ENCODE measurements around the gene AMPD2.
"Not testable (repeated sequence)": the region's sequence is repeated elsewhere in the genome, so short reads cannot be mapped to it uniquely, and the experiment has no call there.

AMPD2 gene

DNA sequence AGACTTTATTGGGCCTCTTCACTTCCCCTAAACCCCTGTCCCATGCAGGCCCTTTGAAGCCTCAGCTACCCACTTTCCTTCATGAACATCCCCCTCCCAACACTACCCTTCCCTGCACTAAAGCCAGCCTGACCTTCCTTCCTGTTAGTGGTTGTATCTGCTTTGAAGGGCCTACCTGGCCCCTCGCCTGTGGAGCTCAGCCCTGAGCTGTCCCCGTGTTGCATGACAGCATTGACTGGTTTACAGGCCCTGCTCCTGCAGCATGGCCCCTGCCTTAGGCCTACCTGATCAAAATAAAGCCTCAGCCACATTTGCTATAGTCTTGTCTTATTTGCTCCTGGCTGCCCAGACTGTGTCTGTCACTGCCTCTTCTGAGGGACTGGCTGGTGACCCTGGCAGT, 41.8 kb downstream of the AMPD2 start:
- H3K9me3 Mint-ChIP-seq: no peaks in the 10 kb centered on the region
- H3K4me3 Mint-ChIP-seq: no peak overlapping the region
- no peaks in the 10 kb centered on the region for H3K27me3 Mint-ChIP-seq
- no peaks in the 10 kb centered on the region for H3K36me3 Mint-ChIP-seq (ENCODE audit: low read depth)
- H3K27ac Mint-ChIP-seq: no peak overlapping the region
- H3K4me1 Mint-ChIP-seq: peaks cover 2% of the 10 kb centered on the region
- ATAC-seq: no peak
- DNase-seq: no peak

DNA sequence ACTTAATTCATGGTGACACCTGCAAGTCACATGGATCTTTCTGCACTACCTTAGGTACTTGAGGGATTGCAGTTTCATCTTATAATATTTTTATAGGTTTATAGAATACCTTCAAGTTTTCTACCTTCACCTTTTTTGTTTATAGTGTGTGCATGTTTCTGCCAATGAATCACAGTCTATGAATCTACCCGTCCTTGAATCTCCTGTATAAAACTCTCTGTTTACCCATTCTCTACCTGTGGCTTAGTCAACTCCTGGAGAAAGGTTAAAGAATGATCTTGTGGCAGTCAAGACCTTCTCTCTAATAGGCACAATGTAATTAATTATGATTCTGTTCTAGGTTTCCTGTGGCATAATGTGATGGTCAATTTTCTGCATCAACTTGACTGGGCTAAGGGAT, 45.0 kb downstream of the AMPD2 start:
- no peak overlapping the region for H3K27ac Mint-ChIP-seq
- no peaks in the 10 kb centered on the region for H3K27me3 Mint-ChIP-seq
- H3K4me3 Mint-ChIP-seq: no peak overlapping the region
- no peaks in the 10 kb centered on the region for H3K9me3 Mint-ChIP-seq
- ATAC-seq (no peak), DNase-seq (no peak)
- H3K36me3 Mint-ChIP-seq (ENCODE audit: low read depth): no peaks in the 10 kb centered on the region
- peaks cover 16% of the 10 kb centered on the region for H3K4me1 Mint-ChIP-seq

DNA sequence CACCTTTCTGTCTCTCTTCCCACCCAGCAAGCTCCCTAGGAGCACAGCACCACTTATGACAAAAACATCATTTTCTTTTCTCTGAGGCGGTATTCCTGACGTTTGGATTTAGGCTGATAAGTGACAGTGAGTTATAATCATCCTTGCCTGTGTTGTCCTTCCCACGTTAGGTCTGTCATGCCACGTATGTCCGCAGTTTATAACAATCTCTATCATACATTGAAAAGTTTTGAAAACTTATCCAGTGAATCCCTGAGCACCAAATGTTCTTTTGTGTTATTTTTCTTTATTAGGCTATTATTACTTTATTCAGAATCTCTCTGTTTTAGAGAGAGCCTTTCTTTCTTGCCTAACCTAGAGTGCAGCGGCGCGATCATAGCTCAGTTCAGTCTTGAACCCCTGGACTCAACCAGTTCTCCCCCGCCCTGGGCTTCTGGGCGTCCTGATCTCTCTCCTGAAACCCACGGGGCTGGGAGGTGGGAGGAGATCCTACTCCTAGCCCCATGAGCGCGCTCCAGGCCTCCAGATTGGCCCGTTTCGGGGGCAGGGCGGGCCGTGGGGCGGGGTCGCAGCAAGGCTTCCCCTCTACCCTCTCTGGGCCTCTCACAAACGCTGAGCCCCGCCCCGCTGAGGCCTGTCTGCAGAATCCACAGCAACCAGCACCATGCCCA, 48.0 kb downstream of the AMPD2 start, which contains the start of gene GSTM2:
Gene GSTM2, plus strand, starts transcription at position 606 of the 671 bp plus-strand sequence. Its CDS starts 59 bp downstream, at position 665.
- H3K27me3 Mint-ChIP-seq: no peaks in the 10 kb centered on the region
- DNase-seq (peak; percentile 85), ATAC-seq (peak; percentile 99)
- peak within 1 kb of the TSS; percentile 67 for H3K4me3 Mint-ChIP-seq
- no peak within 1 kb of the TSS for H3K27ac Mint-ChIP-seq
- peaks cover 21% of the 10 kb centered on the region for H3K4me1 Mint-ChIP-seq
- H3K36me3 Mint-ChIP-seq (ENCODE audit: low read depth): no peaks in the 10 kb centered on the region
- H3K9me3 Mint-ChIP-seq: no peaks in the 10 kb centered on the region

DNA sequence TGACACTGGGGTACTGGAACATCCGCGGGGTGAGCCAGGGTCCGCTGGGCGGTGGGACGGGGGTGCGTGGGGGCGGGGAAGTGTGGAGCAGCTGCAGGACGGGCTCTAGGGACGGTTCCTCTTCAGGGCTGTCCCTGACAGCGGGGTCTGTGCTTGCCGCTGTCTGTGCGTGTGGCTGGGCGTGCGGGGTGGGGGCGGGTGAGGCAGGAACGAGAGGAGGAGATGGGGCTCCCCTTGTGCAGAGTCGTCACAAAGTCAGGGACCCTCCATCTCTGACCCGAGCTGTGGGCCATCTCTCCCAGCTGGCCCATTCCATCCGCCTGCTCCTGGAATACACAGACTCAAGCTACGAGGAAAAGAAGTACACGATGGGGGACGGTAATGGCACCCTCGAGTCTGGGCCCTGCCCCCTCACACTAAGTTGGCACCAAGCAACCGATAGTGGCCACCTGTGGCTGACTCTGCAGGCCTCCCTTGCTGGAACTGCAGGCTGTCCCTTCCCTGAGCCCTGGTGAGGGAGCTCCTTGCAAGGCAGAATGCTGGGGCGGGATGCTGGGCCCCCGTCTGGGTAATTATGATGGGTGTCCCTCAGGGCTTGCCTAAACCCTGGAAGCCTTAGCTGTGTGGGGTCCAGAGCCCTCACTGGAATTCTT, 48.6 kb downstream of the AMPD2 start:
- Mint-ChIP-seq H3K27ac (no peak overlapping the region), H3K4me1 (peaks cover 21% of the 10 kb centered on the region), H3K9me3 (no peaks in the 10 kb centered on the region), H3K36me3 (ENCODE audit: low read depth) (no peaks in the 10 kb centered on the region), H3K27me3 (no peaks in the 10 kb centered on the region), H3K4me3 (peak overlapping the region; percentile 67)
- no peak for ATAC-seq
- no peak for DNase-seq

DNA sequence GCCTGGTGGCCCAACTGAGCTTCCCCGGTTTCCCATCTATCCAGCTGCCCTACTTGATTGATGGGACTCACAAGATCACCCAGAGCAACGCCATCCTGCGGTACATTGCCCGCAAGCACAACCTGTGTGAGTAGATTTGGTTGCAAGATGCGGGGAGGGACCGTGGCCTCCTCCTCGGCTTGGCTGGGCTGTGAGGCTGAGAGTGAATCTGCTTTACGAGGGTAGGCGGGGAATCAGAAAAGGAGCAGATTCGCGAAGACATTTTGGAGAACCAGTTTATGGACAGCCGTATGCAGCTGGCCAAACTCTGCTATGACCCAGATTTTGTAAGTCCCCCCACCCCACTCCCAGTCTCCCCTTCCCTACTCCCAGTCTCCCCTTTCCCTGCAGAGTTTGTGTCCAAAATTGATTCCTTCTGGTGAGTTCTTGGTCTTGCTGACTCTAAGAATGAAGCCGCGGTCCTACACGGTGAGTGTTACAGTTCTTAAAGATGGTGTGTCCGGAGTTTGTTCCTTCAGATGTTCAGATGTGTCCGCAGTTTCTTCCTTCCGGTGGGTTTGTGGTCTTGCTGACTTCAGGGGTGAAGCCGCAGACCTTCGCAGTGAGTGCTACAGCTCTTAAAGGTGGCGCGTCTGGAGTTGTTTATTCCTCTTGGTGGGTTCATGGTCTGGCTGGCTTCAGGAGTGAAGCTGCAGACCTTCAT, 49.8 kb downstream of the AMPD2 start:
- H3K27me3 Mint-ChIP-seq: no peaks in the 10 kb centered on the region

DNA sequence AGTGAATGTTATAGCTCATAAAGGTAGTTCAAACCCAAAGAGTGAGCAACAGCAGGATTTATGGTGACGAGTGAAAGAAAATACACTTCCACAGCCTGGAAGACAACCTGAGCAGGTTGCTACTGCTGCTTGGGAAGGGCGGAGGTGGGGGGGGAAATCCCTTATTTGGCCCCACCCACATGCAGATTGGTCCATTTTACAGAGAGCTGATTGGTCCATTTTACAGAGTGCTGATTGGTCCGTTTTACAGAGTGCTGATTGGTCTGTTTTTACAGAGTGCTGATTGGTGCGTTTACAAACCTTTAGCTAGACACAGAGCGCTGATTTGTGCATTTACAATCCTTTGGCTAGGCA, 50.3 kb downstream of the AMPD2 start:
- not testable (repeated sequence) for DNase-seq; ATAC-seq; H3K27me3 Mint-ChIP-seq; H3K9me3 Mint-ChIP-seq; H3K36me3 Mint-ChIP-seq (ENCODE audit: low read depth)
- Mint-ChIP-seq H3K4me3 (peak overlapping the region; percentile 44), H3K27ac (peak overlapping the region; percentile 4), H3K4me1 (peaks cover 21% of the 10 kb centered on the region)

More for the DNA sequence above, 49.8 kb downstream of the AMPD2 start:
- H3K27ac Mint-ChIP-seq: peak overlapping the region; percentile 4
- H3K4me3 Mint-ChIP-seq: peak overlapping the region; percentile 44
- DNase-seq (peak; percentile 24), ATAC-seq (no peak)
- peaks cover 21% of the 10 kb centered on the region for H3K4me1 Mint-ChIP-seq
- no peaks in the 10 kb centered on the region for H3K36me3 Mint-ChIP-seq (ENCODE audit: low read depth)
- no peaks in the 10 kb centered on the region for H3K9me3 Mint-ChIP-seq

DNA sequence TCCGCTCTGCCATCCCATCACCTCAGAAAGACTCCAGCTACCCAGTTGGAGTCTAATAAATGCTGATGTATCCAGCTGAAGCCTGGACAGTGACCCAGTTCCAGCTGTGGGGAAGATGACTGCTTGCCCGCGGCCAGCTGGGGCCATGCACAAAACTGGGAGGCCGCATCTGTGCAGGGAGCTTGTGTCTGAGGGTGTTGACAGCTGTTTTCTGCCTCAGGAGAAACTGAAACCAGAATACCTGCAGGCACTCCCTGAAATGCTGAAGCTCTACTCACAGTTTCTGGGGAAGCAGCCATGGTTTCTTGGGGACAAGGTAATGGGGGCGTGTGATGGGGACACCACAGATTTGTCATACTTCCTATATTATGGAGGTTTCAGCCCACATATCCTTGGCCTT, 51.4 kb downstream of the AMPD2 start:
- no peaks in the 10 kb centered on the region for H3K9me3 Mint-ChIP-seq
- no peak overlapping the region for H3K4me3 Mint-ChIP-seq
- H3K36me3 Mint-ChIP-seq (ENCODE audit: low read depth): no peaks in the 10 kb centered on the region
- H3K27ac Mint-ChIP-seq: no peak overlapping the region
- ATAC-seq (no peak), DNase-seq (no peak)
- peaks cover 21% of the 10 kb centered on the region for H3K4me1 Mint-ChIP-seq
- H3K27me3 Mint-ChIP-seq: no peaks in the 10 kb centered on the region

DNA sequence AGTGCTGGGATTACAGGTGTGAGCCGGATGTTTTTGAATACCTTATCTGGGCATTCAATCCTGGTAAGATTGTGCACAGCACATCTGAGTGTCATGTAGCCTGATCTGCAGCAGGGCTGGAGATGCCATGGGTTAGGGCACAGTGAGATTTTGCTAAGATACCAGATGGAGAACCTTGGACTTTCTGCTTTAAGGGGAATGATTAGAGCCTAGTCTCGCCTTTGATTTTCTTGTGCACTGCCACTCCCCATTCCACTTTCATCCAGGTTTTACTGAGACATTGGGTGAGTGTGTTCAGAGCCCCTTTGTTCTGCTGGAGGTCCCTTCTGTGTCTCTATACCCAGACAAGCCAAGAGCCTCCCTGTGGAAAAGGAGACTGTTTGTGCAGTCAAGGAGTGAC, 54.2 kb downstream of the AMPD2 start:
- H3K4me1 Mint-ChIP-seq: peaks cover 12% of the 10 kb centered on the region
- not testable (repeated sequence) for H3K27me3 Mint-ChIP-seq; H3K27ac Mint-ChIP-seq; H3K36me3 Mint-ChIP-seq (ENCODE audit: low read depth); H3K4me3 Mint-ChIP-seq; DNase-seq; H3K9me3 Mint-ChIP-seq; ATAC-seq

DNA sequence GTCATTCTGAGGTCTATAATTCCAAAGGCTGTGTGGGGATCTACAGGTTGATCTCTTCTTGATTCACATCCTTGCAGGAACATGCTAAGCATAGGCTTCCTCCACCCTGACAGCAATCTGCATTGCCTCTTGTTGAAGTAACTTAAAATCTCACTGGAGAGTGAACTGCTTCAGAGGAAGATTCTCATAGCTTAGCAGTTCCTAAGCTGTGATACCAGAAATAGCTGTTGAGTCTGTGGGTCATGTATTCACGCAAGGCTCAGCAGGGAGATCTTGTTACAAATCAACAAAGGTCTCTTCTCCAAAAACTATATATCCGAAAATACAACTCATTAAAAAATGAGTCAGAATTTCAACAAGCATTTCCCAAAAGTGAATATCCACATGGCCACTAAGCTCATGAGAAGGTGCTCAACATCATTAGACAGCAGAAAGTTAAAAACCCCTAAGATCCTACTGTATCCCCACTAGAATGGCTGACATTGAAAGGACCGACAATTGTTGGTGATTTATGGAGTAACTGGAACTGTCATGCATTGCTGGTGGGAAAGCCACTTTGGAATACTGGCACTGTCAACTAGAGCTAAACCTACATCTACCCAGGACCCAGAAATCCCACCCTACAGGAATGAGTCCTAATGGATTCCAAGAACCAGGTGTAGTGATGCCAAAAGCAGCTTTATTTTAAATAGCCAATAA, 57.2 kb downstream of the AMPD2 start:
- not testable (repeated sequence) for DNase-seq, H3K4me3 Mint-ChIP-seq, H3K9me3 Mint-ChIP-seq

DNA sequence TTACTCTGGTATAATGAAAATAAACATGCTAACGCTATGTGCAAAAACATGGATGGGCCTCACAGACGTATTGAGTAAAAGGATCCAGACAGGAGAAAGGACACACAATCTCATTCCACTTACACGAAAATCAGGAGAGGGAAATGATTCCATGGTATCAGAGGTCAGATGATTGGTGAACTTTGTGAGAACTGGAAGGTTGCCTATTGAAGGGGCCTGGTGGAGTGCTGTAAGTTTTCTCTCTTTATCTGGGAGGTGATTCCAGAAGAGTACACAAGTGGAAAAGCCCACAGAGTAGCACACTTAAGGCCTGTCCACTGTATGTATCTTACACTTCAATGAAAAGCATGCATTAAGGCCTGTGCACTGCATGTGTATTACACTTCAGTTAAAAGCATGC, 57.8 kb downstream of the AMPD2 start:
- no peaks in the 10 kb centered on the region for H3K36me3 Mint-ChIP-seq (ENCODE audit: low read depth)
- no peaks in the 10 kb centered on the region for H3K4me1 Mint-ChIP-seq
- no peak for DNase-seq
- H3K27ac Mint-ChIP-seq: no peak overlapping the region
- no peak overlapping the region for H3K4me3 Mint-ChIP-seq
- ATAC-seq: no peak
- H3K9me3 Mint-ChIP-seq: no peaks in the 10 kb centered on the region
- H3K27me3 Mint-ChIP-seq: no peaks in the 10 kb centered on the region

More for the DNA sequence above, 57.2 kb downstream of the AMPD2 start:
- not testable (repeated sequence) for H3K27me3 Mint-ChIP-seq; H3K36me3 Mint-ChIP-seq (ENCODE audit: low read depth); H3K4me1 Mint-ChIP-seq; H3K27ac Mint-ChIP-seq; ATAC-seq

DNA sequence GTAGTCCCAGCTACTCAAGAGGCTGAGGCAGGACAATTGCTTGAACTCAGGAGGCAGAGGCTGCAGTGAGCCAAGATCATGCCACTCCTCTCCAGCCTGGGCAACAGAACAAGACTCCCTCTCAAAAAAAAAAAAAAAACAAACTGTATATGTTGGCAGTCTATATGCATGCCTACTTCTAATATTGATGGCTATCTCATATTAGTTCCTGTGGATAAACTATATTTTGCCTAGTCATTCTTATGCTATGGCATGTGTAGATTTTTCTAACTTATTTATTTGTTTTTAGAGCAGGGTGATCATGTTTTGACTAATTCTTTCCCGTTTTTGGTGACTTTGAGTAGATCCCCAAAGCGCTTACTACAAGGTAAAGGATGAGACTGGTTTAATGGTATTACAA, 59.0 kb downstream of the AMPD2 start:
- H3K4me1 Mint-ChIP-seq, H3K9me3 Mint-ChIP-seq, H3K27ac Mint-ChIP-seq: not testable (repeated sequence)

More for the DNA sequence above, 59.0 kb downstream of the AMPD2 start:
- not testable (repeated sequence) for DNase-seq; H3K27me3 Mint-ChIP-seq; H3K36me3 Mint-ChIP-seq (ENCODE audit: low read depth); ATAC-seq; H3K4me3 Mint-ChIP-seq
